MM.1S (cell line): Measurements from ENCODE around the gene RSBN1L.

ENCODE experiments used
- DNase-seq: peaks from one replicate; pipeline ENCODE4 v3.0.0-alpha.2; 2015
- H2AFZ ChIP-seq: fragments of 300-600 bp; sonication (generic); 2 replicates; pipeline ENCODE4 v1.6.0; 2016; ENCODE audit warnings: antibody characterized with exemption, low read length
- H3F3A ChIP-seq: fragments of 300-600 bp; sonication (generic); 2 replicates; pipeline ENCODE4 v1.6.1; 2016; ENCODE audit warnings: mild to moderate bottlenecking, antibody characterized with exemption, low read length, moderate library complexity, mixed read lengths; ENCODE audit not compliant: insufficient read depth
- H3K27ac ChIP-seq: fragments of 300-600 bp; sonication (generic); 2 replicates; pipeline ENCODE4 v1.5.1; 2016; ENCODE audit warnings: mild to moderate bottlenecking, low read length
- H3K27me3 ChIP-seq: fragments of 300-600 bp; sonication (generic); replicated peaks from 2 replicates; pipeline ENCODE4 v1.6.0; 2016; ENCODE audit warnings: low read length; ENCODE audit not compliant: insufficient read depth
- H3K36me3 ChIP-seq: fragments of 300-600 bp; sonication (generic); replicated peaks from 2 replicates; pipeline ENCODE4 v1.6.1; 2016; ENCODE audit warnings: mild to moderate bottlenecking, low read length, mixed read lengths; ENCODE audit not compliant: insufficient read depth
- H3K4me1 ChIP-seq: fragments of 300-600 bp; sonication (generic); 2 replicates; pipeline ENCODE4 v1.6.1; 2016; ENCODE audit warnings: low read length, mixed read lengths
- H3K4me2 ChIP-seq: fragments of 300-600 bp; sonication (generic); 2 replicates; pipeline ENCODE4 v1.6.0; 2016; ENCODE audit warnings: low read depth, low read length
- H3K4me3 ChIP-seq: fragments of 300-600 bp; sonication (generic); 2 replicates; pipeline ENCODE4 v1.5.1; 2016; ENCODE audit warnings: low read length, mixed read lengths
- H3K79me2 ChIP-seq: fragments of 300-600 bp; sonication (generic); 2 replicates; pipeline ENCODE4 v1.6.1; 2016; ENCODE audit warnings: mixed run types, low read length, mixed read lengths
- H3K9ac ChIP-seq: fragments of 300-600 bp; sonication (generic); 2 replicates; pipeline ENCODE4 v1.6.1; 2016; ENCODE audit warnings: low read length, mixed read lengths
- H3K9me2 ChIP-seq: fragments of 300-600 bp; sonication (generic); replicated peaks from 2 replicates; pipeline ENCODE4 v1.6.1; 2016; ENCODE audit warnings: mild to moderate bottlenecking, low read length, mixed read lengths; ENCODE audit not compliant: insufficient read depth
- H3K9me3 ChIP-seq: fragments of 300-600 bp; sonication (generic); replicated peaks from 2 replicates; pipeline ENCODE4 v1.6.1; 2016; ENCODE audit warnings: mild to moderate bottlenecking, low read length, mixed read lengths; ENCODE audit not compliant: insufficient read depth
- H4K20me1 ChIP-seq: fragments of 300-600 bp; sonication (generic); 2 replicates; pipeline ENCODE4 v1.6.1; 2016; ENCODE audit warnings: mild to moderate bottlenecking, low read length, moderate library complexity, mixed read lengths; ENCODE audit not compliant: insufficient read depth
- CTCF ChIP-seq: fragments of 300-600 bp; sonication (generic); IDR thresholded peaks from 2 replicates; pipeline ENCODE4 v1.5.1; 2016; ENCODE audit warnings: antibody characterized with exemption, low read length, mixed read lengths
- EZH2 ChIP-seq: fragments of 300-600 bp; sonication (generic); optimal IDR thresholded peaks from 2 replicates; pipeline ENCODE3; 2017; ENCODE audit warnings: low read depth, mild to moderate bottlenecking, antibody characterized with exemption, low read length, mixed read lengths
- EZH2phosphoT487 ChIP-seq: fragments of 300-600 bp; sonication (generic); IDR thresholded peaks from 2 replicates; pipeline ENCODE4 v1.6.1; 2018; ENCODE audit warnings: antibody characterized with exemption, low read length

Gene RSBN1L

GRCh38 chr7:77740257-77740656 lies 44.0 kb downstream of the RSBN1L start:
- Histone ChIP-seq H3K79me2 (peaks cover 41% of the 10 kb centered on the region), H3K36me3 (no peaks in the 10 kb centered on the region), H3K27me3 (no peaks in the 10 kb centered on the region), H2AFZ (no peak overlapping the region), H3K4me1 (no peaks in the 10 kb centered on the region), H3K9me2 (no peaks in the 10 kb centered on the region), H3K27ac (no peak overlapping the region), H3K4me2 (no peak overlapping the region), H3K9me3 (no peaks in the 10 kb centered on the region), H4K20me1 (no peaks in the 10 kb centered on the region), H3F3A (no peaks in the 10 kb centered on the region), H3K9ac (no peak overlapping the region), H3K4me3 (no peak overlapping the region)
- no peak for TF ChIP-seq EZH2
- TF ChIP-seq CTCF = no peak
- TF ChIP-seq EZH2phosphoT487 = no peak
- DNase-seq = no peak

DNA sequence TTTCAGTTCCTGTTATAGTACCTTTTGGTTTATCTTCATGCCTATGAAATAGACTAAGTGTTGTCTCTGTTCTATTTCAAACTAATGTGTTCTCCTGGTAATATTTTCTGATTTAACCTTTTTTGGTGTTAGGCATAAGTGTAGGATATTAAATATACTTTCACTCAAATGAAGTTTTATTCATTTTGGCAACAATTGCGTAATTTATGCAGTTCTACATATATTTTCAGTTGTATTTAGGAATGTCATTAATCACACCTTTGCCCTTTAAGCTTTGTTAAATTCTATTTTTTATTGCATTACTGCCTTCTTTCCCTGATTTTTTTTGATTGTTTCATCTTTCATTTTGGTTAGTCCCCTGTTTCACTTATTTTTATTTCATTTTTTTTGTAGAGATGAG lies 47.3 kb downstream of the RSBN1L start:
- Histone ChIP-seq H3K4me3 (no peak overlapping the region), H3K27ac (no peak overlapping the region), H3K79me2 (peaks cover 49% of the 10 kb centered on the region), H3K9ac (no peak overlapping the region), H3K27me3 (no peaks in the 10 kb centered on the region), H4K20me1 (no peaks in the 10 kb centered on the region), H3K36me3 (no peaks in the 10 kb centered on the region), H3K4me2 (no peak overlapping the region), H3K4me1 (no peaks in the 10 kb centered on the region), H3K9me2 (no peaks in the 10 kb centered on the region), H3F3A (no peaks in the 10 kb centered on the region), H2AFZ (no peak overlapping the region), H3K9me3 (no peaks in the 10 kb centered on the region)
- DNase-seq = no peak
- TF ChIP-seq EZH2 = no peak
- TF ChIP-seq EZH2phosphoT487 = no peak
- no peak for TF ChIP-seq CTCF

- Histone ChIP-seq H3K36me3 (no peaks in the 10 kb centered on the region; the same call in 1 of the 2 replicates), H3K4me2 (no peak overlapping the region), H3K4me1 (no peaks in the 10 kb centered on the region), H3K27ac (no peak overlapping the region), H3K9me2 (no peaks in the 10 kb centered on the region), H3K79me2 (peaks cover 54% of the 10 kb centered on the region), H3K9me3 (no peaks in the 10 kb centered on the region), H3K27me3 (no peaks in the 10 kb centered on the region), H4K20me1 (no peaks in the 10 kb centered on the region), H3K9ac (no peak overlapping the region), H3F3A (no peaks in the 10 kb centered on the region), H3K4me3 (no peak overlapping the region), H2AFZ (no peak overlapping the region)
- TF ChIP-seq CTCF = no peak
- no peak for TF ChIP-seq EZH2
- no peak for TF ChIP-seq EZH2phosphoT487
- DNase-seq = no peak
Measured at GRCh38 chr7:77745746-77746145, 49.5 kb downstream of the RSBN1L start.
